Activated CD4-positive, CD25-positive, alpha-beta regulatory T cell treated with anti-CD3 and anti-CD28 coated beads, Interleukin-2, amount 50 U/mL, for 24 hours (primary cell): ENCODE data around the gene TRIB2.

Source experiments
- ATAC-seq, 2 donors: fragments of 150-1000 bp; cut with Tn5 transposase; one replicate each; pipeline ENCODE4 v1.10.0; 2021; ENCODE audit warnings: mild to moderate bottlenecking in 1 of 2, moderate library complexity in 1 of 2

Gene TRIB2

GRCh38 chr2:12720754-12721378 is 4.1 kb downstream of the TRIB2 start:
- ATAC-seq = no peak

- no peak for ATAC-seq
Measured at GRCh38 chr2:12721566-12722446, 5.1 kb downstream of the TRIB2 start.

GRCh38 chr2:12722447-12723316 is 5.9 kb downstream of the TRIB2 start:
- ATAC-seq = peak; percentile 4 to 34

GRCh38 chr2:12723736-12724463 is 7.2 kb downstream of the TRIB2 start:
- ATAC-seq = peak; percentile 30 to 46

- no peak for ATAC-seq
Measured at GRCh38 chr2:12725233-12726187, 8.8 kb downstream of the TRIB2 start.

GRCh38 chr2:12726271-12726670 is 9.5 kb downstream of the TRIB2 start:
- no peak for ATAC-seq

- ATAC-seq = no peak
Measured at GRCh38 chr2:12727065-12727464, 10.3 kb downstream of the TRIB2 start.

GRCh38 chr2:12727641-12728040 is 10.9 kb downstream of the TRIB2 start:
- no peak for ATAC-seq

- ATAC-seq = peak; percentile 65 to 66
Measured at GRCh38 chr2:12728221-12728777, 11.6 kb downstream of the TRIB2 start.

- ATAC-seq = no peak
Measured at GRCh38 chr2:12730265-12730664, 13.5 kb downstream of the TRIB2 start.

GRCh38 chr2:12731701-12732280 is 15.1 kb downstream of the TRIB2 start:
- no peak for ATAC-seq

GRCh38 chr2:12732651-12733050 is 15.9 kb downstream of the TRIB2 start:
- no peak for ATAC-seq

GRCh38 chr2:12733846-12734245 is 17.1 kb downstream of the TRIB2 start:
- no peak for ATAC-seq

GRCh38 chr2:12734914-12735654 is 18.3 kb downstream of the TRIB2 start:
- ATAC-seq = no peak

GRCh38 chr2:12737297-12737696 is 20.6 kb downstream of the TRIB2 start:
- ATAC-seq = no peak

- no peak for ATAC-seq
Measured at GRCh38 chr2:12737738-12738485, 21.2 kb downstream of the TRIB2 start.

- ATAC-seq = no peak
Measured at GRCh38 chr2:12739721-12740254, 23.1 kb downstream of the TRIB2 start.

- ATAC-seq = no peak
Measured at GRCh38 chr2:12741380-12741779, 24.6 kb downstream of the TRIB2 start.

- ATAC-seq = no peak
Measured at GRCh38 chr2:12742891-12743290, 26.2 kb downstream of the TRIB2 start.
